Kidney tubule cell (primary cell): ENCODE measurements around the gene SERPINE2.

Experiments
- DNase-seq: peaks from one replicate; pipeline ENCODE4 v3.0.0-alpha.2; 2018; ENCODE audit warnings: low spot score

Gene SERPINE2

DNA sequence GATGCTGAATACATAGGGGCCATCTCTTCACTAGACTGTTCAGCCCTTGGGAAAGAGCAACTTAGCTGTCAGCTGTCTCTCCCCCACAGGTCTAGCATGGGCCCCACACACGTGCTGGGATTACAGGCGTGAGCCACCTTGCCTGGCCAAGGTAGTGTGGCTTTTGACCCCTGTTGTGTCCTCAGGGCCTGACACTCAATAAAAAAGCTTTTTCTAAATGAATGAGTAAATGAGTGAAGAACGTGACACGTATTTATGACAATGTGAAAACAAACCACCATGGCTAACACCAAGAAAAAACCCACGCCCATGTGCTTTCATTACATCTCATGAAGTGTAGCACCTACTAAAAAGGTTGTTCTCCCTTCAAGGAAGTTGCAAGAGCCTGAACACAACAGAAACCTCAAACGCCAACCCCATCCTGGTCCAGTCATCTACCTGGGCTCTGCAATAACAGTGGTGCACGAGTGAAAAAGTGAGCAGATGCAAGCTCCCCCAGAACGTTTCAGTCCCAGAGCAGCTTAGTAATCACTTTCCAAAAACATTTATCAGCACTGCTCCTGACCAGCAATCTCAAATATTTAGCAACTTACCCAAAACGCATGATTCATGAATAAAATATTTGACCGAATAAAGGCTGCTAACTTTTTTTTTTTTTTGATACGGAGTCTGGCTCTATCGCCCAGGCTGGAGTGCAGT is 97.4 kb downstream of the SERPINE2 start:
- peak; percentile 80 for DNase-seq

DNA sequence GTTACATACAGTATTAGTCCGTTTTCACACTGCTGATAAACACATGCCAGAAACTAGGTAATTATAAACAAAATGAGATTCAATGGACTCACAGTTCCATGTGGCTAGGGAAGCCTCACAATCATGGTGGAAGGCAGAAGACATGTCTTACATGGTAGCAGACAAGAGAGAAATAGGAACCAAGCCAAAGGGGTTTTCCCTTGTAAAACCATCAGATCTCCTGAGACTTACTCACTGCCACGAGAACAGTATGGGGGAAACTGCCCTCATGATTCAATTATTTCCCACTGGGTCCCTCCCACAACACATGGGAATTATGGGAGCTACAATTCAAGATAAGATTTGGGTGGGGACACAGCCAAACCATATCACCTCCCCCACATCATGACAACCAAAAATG is 99.6 kb downstream of the SERPINE2 start:
- DNase-seq: peak; percentile 78

DNA sequence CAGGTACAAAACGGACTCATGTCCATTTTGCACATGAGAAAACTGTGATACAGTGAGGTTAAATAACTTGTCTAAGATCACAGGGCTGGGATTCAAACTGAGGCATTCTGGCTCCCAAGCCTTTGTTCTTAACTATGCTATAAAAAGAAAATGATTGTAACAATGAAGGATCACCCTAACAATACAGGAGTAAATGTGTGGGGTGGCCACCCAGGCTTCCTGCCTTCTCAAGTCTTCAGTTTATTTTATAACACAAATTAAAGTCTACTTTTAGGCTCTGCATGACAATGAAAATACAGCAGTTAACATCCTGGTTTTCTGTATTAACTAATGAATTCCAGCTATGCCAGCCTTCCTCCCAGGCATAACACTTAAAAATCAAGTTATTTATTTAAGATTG is 101.6 kb downstream of the SERPINE2 start:
- DNase-seq: no peak

- DNase-seq: no peak
Measured at GRCh38 chr2:223936862-223937326, 102.2 kb downstream of the SERPINE2 start.

- no peak for DNase-seq
Measured at GRCh38 chr2:223935459-223936125, 103.5 kb downstream of the SERPINE2 start.

DNA sequence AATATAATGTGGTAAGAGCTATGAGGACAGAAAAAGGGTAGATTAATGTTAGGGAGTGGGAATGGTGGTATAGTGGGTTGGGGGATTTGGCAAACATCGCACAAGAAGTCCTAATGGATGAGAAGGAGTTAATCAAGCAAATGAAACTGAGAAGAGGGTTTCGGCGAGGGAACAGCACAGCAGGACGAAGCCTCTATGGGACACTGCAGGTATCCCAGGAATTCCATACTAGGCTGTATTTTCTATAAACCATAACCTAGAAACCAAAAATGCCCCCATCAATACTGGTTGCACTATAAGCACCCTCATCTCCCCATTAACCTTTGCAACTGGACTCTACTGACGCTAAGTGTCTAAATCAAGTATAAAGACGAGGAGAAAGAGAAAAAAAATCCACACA is 104.2 kb downstream of the SERPINE2 start:
- no peak for DNase-seq

- no peak for DNase-seq
Measured at GRCh38 chr2:223932816-223933800, 106.0 kb downstream of the SERPINE2 start.

- peak; percentile 78 for DNase-seq
Measured at GRCh38 chr2:223930103-223930976, 108.7 kb downstream of the SERPINE2 start.

DNA sequence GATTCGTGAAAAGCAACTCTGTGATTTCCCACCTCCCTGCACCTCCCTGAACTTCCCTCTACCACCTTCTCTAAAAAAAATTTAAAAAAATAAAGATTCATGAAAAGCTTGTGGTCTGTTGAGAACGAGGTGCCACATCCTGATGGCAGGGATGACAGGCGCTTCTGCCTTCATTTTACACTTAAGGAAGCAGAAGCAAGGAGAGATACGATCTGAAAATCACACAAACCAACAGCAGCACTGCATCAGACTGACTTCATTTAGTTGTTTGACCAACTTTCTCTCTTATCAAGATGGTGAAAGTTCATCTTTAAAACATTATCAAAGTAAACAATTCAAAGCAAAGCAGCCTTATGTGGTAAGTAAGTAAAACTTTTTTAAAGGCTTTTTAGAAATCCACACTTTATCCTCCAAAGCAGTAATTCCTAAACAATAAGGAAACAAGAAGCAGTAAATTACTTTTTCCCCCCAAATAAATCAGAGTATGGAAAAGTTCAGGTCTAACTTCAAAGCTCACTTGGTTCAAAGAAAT is 109.4 kb downstream of the SERPINE2 start:
- no peak for DNase-seq

DNA sequence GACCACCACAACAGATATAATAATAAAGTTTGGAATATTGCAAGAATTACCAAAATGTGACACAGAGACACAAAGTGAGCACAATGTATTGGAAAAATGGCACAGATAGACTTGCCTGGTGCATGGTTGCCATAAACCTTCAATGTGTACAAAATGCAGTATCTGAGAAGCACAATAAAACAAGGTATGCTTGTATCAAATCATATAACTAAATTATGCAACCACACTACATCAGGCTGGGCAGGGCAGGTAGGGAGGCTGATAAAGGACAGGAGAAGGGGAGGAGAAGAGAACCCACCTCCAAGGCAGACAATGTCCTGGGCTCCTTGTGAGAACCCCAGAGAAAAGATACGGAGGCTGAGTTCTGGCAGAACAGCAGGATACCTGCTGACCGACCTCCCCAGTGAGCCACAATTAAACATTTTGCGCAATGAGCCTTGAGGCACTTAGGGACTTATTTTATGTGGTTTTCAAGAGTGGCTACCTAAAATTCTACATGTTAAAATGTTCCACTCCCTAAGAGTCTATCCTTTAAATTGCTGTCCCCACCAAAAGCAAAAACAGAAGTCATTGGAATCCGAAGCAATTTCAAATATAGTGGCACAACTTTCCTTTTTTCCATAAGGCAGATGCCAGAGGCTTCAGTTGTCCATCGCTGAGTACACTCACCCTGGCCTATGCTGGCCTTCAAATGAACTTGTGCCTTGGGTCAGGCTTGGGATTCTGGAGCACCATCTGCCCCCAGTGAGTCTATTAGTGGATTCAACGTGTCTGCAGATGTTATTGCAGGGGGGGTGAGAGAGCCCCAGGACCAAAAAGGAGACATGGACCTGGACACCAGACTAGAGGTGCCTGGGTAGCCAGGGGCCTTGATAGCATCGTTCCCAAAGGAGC is 110.7 kb downstream of the SERPINE2 start:
- no peak for DNase-seq

GRCh38 chr2:223925106-223925505 is 114.0 kb downstream of the SERPINE2 start:
- no peak for DNase-seq
